Measurements from ENCODE around the gene FZR1.

DNA sequence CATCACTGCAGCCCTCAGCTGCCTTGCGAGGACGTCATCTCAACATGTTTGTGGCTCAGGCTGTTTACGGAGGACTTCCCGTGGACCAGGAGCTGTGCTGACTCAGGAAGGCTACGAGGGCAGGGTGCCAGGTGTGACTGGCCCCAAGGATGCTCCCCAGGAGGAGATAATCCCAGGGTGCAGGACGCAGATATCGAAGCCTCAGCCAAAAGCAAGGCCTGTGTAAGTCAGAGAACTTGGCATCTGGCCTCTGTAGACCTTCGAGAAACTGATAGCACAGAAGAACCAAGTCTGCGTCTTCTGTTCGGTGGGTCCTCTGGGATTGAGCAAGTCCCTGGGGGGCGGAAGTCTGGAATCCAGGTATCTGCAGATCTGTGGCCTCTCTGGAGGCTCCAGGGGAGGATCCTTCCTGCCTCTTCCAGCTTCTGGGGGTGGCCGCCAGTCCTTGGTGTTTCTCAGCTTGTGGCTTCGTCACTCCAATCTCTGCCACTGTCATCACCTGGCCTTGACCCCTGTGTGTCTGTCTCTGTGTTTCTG, 3.0 kb upstream of the FZR1 start:
- TF ChIP-seq, protein P1, sequence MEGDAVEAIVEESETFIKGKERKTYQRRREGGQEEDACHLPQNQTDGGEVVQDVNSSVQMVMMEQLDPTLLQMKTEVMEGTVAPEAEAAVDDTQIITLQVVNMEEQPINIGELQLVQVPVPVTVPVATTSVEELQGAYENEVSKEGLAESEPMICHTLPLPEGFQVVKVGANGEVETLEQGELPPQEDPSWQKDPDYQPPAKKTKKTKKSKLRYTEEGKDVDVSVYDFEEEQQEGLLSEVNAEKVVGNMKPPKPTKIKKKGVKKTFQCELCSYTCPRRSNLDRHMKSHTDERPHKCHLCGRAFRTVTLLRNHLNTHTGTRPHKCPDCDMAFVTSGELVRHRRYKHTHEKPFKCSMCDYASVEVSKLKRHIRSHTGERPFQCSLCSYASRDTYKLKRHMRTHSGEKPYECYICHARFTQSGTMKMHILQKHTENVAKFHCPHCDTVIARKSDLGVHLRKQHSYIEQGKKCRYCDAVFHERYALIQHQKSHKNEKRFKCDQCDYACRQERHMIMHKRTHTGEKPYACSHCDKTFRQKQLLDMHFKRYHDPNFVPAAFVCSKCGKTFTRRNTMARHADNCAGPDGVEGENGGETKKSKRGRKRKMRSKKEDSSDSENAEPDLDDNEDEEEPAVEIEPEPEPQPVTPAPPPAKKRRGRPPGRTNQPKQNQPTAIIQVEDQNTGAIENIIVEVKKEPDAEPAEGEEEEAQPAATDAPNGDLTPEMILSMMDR (IDR thresholded peaks at IDR 0.05): no peak
- no peak for TF ChIP-seq POLR2A (IDR thresholded peaks at IDR 0.05)
- TF ChIP-seq EP300 (IDR thresholded peaks at IDR 0.05): no peak
